DOHH2 (cell line): ENCODE measurements around the gene TAF1B.

Experiments used
- H3F3A ChIP-seq: fragments of 200-600 bp; sonication (generic), shearing (Covaris generic); 2 replicates; pipeline ENCODE4 v1.6.0; 2016; ENCODE audit warnings: antibody characterized with exemption, mild to moderate bottlenecking; ENCODE audit not compliant: control insufficient read depth, insufficient read depth
- H3K27ac ChIP-seq: fragments of 200-600 bp; sonication (generic); 2 replicates; pipeline ENCODE4 v1.5.1; 2014; ENCODE audit warnings: low read depth, mild to moderate bottlenecking, low read length, moderate library complexity
- H3K27me3 ChIP-seq: fragments of 200-600 bp; sonication (generic); 2 replicates; pipeline ENCODE4 v1.6.1; 2014; ENCODE audit warnings: mild to moderate bottlenecking, low read length, mixed read lengths; ENCODE audit not compliant: control insufficient read depth
- H3K36me3 ChIP-seq: fragments of 200-600 bp; sonication (generic); 2 replicates; pipeline ENCODE4 v1.6.1; 2014; ENCODE audit warnings: mild to moderate bottlenecking, low read length, moderate library complexity, mixed read lengths; ENCODE audit not compliant: control insufficient read depth
- H3K4me1 ChIP-seq: fragments of 200-600 bp; sonication (generic); 2 replicates; pipeline ENCODE4 v1.6.1; 2014; ENCODE audit warnings: mild to moderate bottlenecking, low read length, mixed read lengths; ENCODE audit not compliant: control insufficient read depth
- H3K4me2 ChIP-seq: fragments of 200-600 bp; sonication (generic); 2 replicates; pipeline ENCODE4 v1.6.0; 2014; ENCODE audit warnings: mild to moderate bottlenecking, low read length, moderate library complexity
- H3K4me3 ChIP-seq: fragments of 200-600 bp; sonication (generic); 2 replicates; pipeline ENCODE4 v1.5.1; 2014; ENCODE audit warnings: mild to moderate bottlenecking, low read length, mixed read lengths
- H3K79me2 ChIP-seq: fragments of 200-600 bp; sonication (generic); 2 replicates; pipeline ENCODE4 v1.6.1; 2014; ENCODE audit warnings: mild to moderate bottlenecking, low read length, mixed read lengths; ENCODE audit not compliant: control insufficient read depth
- H3K9me2 ChIP-seq: fragments of 200-600 bp; sonication (generic); replicated peaks from 2 replicates; pipeline ENCODE4 v1.6.1; 2014; ENCODE audit warnings: mild to moderate bottlenecking, low read length, mixed read lengths; ENCODE audit not compliant: control insufficient read depth
- H3K9me3 ChIP-seq: fragments of 200-600 bp; sonication (generic); 2 replicates; pipeline ENCODE4 v1.6.1; 2014; ENCODE audit warnings: antibody characterized with exemption, low read length, mixed read lengths; ENCODE audit not compliant: control insufficient read depth, insufficient read depth
- H4K20me1 ChIP-seq: fragments of 200-600 bp; sonication (generic); 2 replicates; pipeline ENCODE4 v1.6.0; 2014; ENCODE audit warnings: low read depth, mild to moderate bottlenecking, antibody characterized with exemption, low read length, moderate library complexity; ENCODE audit not compliant: control insufficient read depth, insufficient read depth
- EZH2phosphoT487 ChIP-seq: fragments of 200-600 bp; sonication (generic); IDR thresholded peaks from 2 replicates; pipeline ENCODE4 v1.6.1; 2017; ENCODE audit warnings: borderline replicate concordance, mild to moderate bottlenecking, antibody characterized with exemption, low read length, moderate library complexity, mixed read lengths
- TF ChIP-seq, protein P1 (sequence below): fragments of 200-600 bp; sonication (generic); IDR thresholded peaks from one replicate; pipeline ENCODE4 v1.5.1; 2014; ENCODE audit warnings: antibody characterized with exemption, mild to moderate bottlenecking, low read depth, low read length; ENCODE audit not compliant: poor library complexity, severe bottlenecking

The TAF1B gene

DNA sequence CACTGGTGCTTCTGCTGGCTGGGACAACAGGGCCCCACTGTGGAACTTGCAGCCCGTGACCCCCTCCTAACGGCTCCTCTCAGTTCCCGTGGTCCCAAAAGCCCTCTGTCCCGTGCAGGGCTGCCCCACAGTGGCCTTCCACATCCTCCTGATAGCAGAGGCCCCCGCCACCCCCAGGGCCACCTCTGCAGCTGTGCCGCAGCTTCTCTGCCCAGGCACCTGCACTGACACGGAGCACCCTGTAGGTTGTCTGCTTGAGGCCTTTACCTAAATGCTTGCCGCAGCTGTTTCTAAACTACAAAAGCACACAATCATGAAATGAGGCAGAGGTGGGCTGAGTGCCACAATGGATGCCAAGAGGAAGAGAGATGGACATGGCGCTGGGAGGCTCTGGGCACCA, 94.7 kb downstream of the TAF1B start:
- H4K20me1 ChIP-seq, result no peaks in the 10 kb centered on the region
- H3K4me1 ChIP-seq, result no peaks in the 10 kb centered on the region
- no peaks in the 10 kb centered on the region for H3K27me3 ChIP-seq
- H3K79me2 ChIP-seq, result no peaks in the 10 kb centered on the region
- H3K9me2 ChIP-seq, result no peaks in the 10 kb centered on the region
- no peak overlapping the region for H3K4me2 ChIP-seq
- TF ChIP-seq EZH2phosphoT487, result no peak
- TF ChIP-seq, protein P1, sequence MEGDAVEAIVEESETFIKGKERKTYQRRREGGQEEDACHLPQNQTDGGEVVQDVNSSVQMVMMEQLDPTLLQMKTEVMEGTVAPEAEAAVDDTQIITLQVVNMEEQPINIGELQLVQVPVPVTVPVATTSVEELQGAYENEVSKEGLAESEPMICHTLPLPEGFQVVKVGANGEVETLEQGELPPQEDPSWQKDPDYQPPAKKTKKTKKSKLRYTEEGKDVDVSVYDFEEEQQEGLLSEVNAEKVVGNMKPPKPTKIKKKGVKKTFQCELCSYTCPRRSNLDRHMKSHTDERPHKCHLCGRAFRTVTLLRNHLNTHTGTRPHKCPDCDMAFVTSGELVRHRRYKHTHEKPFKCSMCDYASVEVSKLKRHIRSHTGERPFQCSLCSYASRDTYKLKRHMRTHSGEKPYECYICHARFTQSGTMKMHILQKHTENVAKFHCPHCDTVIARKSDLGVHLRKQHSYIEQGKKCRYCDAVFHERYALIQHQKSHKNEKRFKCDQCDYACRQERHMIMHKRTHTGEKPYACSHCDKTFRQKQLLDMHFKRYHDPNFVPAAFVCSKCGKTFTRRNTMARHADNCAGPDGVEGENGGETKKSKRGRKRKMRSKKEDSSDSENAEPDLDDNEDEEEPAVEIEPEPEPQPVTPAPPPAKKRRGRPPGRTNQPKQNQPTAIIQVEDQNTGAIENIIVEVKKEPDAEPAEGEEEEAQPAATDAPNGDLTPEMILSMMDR, result no peak
- H3F3A ChIP-seq, result no peaks in the 10 kb centered on the region
- no peaks in the 10 kb centered on the region for H3K9me3 ChIP-seq
- no peak overlapping the region for H3K4me3 ChIP-seq
- H3K27ac ChIP-seq, result no peak overlapping the region
- H3K36me3 ChIP-seq, result no peaks in the 10 kb centered on the region

- H4K20me1 ChIP-seq, result no peaks in the 10 kb centered on the region
- H3K79me2 ChIP-seq, result no peaks in the 10 kb centered on the region
- no peak overlapping the region for H3K27ac ChIP-seq
- H3F3A ChIP-seq, result no peaks in the 10 kb centered on the region
- peaks cover 7% of the 10 kb centered on the region for H3K27me3 ChIP-seq
- H3K4me1 ChIP-seq, result no peaks in the 10 kb centered on the region
- H3K36me3 ChIP-seq, result no peaks in the 10 kb centered on the region
- TF ChIP-seq EZH2phosphoT487, result no peak
- TF ChIP-seq, protein P1, result no peak
- no peak overlapping the region for H3K4me3 ChIP-seq
- H3K9me3 ChIP-seq, result no peaks in the 10 kb centered on the region
- H3K4me2 ChIP-seq, result no peak overlapping the region
- H3K9me2 ChIP-seq, result no peaks in the 10 kb centered on the region
Observed at GRCh38 chr2:9939587-9940485, 96.6 kb downstream of the TAF1B start.

- no peak overlapping the region for H3K4me2 ChIP-seq
- no peaks in the 10 kb centered on the region for H3K9me3 ChIP-seq
- H3K4me3 ChIP-seq, result no peak overlapping the region
- no peak for TF ChIP-seq EZH2phosphoT487
- TF ChIP-seq, protein P1, result no peak
- H3K36me3 ChIP-seq, result no peaks in the 10 kb centered on the region
- H3K27ac ChIP-seq, result no peak overlapping the region
- no peaks in the 10 kb centered on the region for H3K79me2 ChIP-seq
- no peaks in the 10 kb centered on the region for H3K4me1 ChIP-seq
- no peaks in the 10 kb centered on the region for H3K9me2 ChIP-seq
- H3F3A ChIP-seq, result no peaks in the 10 kb centered on the region
- H3K27me3 ChIP-seq, result peaks cover 20% of the 10 kb centered on the region
- H4K20me1 ChIP-seq, result no peaks in the 10 kb centered on the region
Observed at GRCh38 chr2:9941196-9941995, 98.1 kb downstream of the TAF1B start.
